Tibial nerve (tissue), 4 donors: Measurements from ENCODE around the gene LRRC72. TPM values are rescaled to one million over a fixed set of nuclear protein-coding genes. Genes with fewer than 3 reads are reported as not detected.

Source experiments
- DNase-seq, 2 donors: peaks; one replicate each; pipeline ENCODE4 v3.0.0-alpha.2; 2019; ENCODE audit warnings: low spot score in 2 of 2
- H3K27ac ChIP-seq, 4 donors: fragments of 200-600 bp; sonication (generic) in 3 of 4; one replicate each; pipeline ENCODE4 v1.5.1; 2017 to 2019; ENCODE audit warnings: mild to moderate bottlenecking in 1 of 4
- H3K27me3 ChIP-seq, 2 donors: fragments of 200-600 bp; sonication (generic) in 1 of 2; one replicate each; pipeline versions ENCODE4 v1.5.1 to v1.6.0; 2017 to 2019
- H3K36me3 ChIP-seq, 3 donors: fragments of 200-600 bp; sonication (generic); one replicate each; pipeline ENCODE4 v1.5.1; 2018 to 2019
- H3K4me1 ChIP-seq, 4 donors: fragments of 200-600 bp; sonication (generic) in 3 of 4; one replicate each; pipeline ENCODE4 v1.5.1; 2017 to 2019
- H3K4me3 ChIP-seq, 4 donors: fragments of 200-600 bp; sonication (generic) in 3 of 4; one replicate each; pipeline ENCODE4 v1.5.1; 2017 to 2019; ENCODE audit warnings: mild to moderate bottlenecking in 1 of 4, moderate library complexity in 1 of 4
- H3K9me3 ChIP-seq, 4 donors: fragments of 200-600 bp; sonication (generic) in 3 of 4; one replicate each; pipeline ENCODE4 v1.5.1; 2017 to 2019
- EP300 ChIP-seq, 2 donors: sonication (generic); formaldehyde crosslinking; IDR thresholded peaks; one replicate each; pipeline ENCODE4 v1.6.1; 2017; ENCODE audit warnings: antibody characterized with exemption in 2 of 2, mild to moderate bottlenecking in 1 of 2
- POLR2A ChIP-seq, 2 donors: fragments of 450-650 bp; IDR thresholded peaks; one replicate each; pipeline ENCODE4 v1.6.1; 2017; ENCODE audit warnings: antibody characterized with exemption in 2 of 2, mild to moderate bottlenecking in 2 of 2, moderate library complexity in 2 of 2
- WGBS, 2 donors: methylation state at CpG; one replicate each; pipeline ENCODE4 v1.1.5; 2018; 5-methylcytosine and 5-hydroxymethylcytosine counted together
- total RNA-seq, 4 donors: library from RNA; depleted of rRNA; stranded (reverse); fragments of >200 nt; gene quantifications; one replicate each; pipeline ENCODE4 v1.1.0, GENCODE V29; 2016
- TF ChIP-seq, protein P1 (sequence below), 5 experiments: fragments of 200-600 bp in 3 of 5; fragments of 450-650 bp in 2 of 5; sonication (generic) in 3 of 5; IDR thresholded peaks; one replicate each; pipeline ENCODE4 v1.5.1; 2016 to 2019; ENCODE audit warnings: antibody characterized with exemption in 5 of 5, mild to moderate bottlenecking in 3 of 5, moderate library complexity in 2 of 5

The LRRC72 gene
- total RNA-seq, 4 donors from 2014 or later: not detected

DNA sequence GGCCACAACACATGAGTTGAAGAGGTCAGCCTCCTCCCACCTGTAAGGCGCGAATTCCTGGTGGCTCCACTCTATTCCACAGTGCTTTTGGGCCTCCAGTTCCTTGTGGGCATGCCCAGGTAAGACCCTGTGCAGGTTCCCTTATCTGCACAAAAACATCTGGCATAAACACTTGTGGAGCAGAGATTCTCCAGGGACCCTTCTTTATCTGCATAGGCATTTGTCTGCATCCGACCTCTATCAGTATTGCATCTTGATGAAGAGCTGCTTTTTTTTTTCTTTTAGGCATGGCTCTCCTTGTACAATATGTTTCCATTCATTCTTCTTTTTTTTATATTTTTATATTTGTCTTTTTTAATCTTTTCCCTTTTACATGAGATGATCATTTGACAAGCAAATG, 60.5 kb downstream of the LRRC72 start:
- H3K27me3 ChIP-seq: no peaks in the 10 kb centered on the region
- peaks cover 0 to 5% (median 0%) of the 10 kb centered on the region in 4 donors for H3K4me1 ChIP-seq
- peaks cover 0 to 3% (median 0%) of the 10 kb centered on the region in 4 donors for H3K9me3 ChIP-seq
- 77 to 88% methylated on average over 3 of the region's 3 CpGs for WGBS, 2 donors
- TF ChIP-seq EP300 (IDR thresholded peaks at IDR 0.05): no peak
- TF ChIP-seq, protein P1, sequence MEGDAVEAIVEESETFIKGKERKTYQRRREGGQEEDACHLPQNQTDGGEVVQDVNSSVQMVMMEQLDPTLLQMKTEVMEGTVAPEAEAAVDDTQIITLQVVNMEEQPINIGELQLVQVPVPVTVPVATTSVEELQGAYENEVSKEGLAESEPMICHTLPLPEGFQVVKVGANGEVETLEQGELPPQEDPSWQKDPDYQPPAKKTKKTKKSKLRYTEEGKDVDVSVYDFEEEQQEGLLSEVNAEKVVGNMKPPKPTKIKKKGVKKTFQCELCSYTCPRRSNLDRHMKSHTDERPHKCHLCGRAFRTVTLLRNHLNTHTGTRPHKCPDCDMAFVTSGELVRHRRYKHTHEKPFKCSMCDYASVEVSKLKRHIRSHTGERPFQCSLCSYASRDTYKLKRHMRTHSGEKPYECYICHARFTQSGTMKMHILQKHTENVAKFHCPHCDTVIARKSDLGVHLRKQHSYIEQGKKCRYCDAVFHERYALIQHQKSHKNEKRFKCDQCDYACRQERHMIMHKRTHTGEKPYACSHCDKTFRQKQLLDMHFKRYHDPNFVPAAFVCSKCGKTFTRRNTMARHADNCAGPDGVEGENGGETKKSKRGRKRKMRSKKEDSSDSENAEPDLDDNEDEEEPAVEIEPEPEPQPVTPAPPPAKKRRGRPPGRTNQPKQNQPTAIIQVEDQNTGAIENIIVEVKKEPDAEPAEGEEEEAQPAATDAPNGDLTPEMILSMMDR (IDR thresholded peaks at IDR 0.05): no peak
- no peak for TF ChIP-seq POLR2A (IDR thresholded peaks at IDR 0.05)
- no peak overlapping the region for H3K4me3 ChIP-seq
- H3K36me3 ChIP-seq: no peaks in the 10 kb centered on the region
- no peak overlapping the region for H3K27ac ChIP-seq
- no peak for DNase-seq

DNA sequence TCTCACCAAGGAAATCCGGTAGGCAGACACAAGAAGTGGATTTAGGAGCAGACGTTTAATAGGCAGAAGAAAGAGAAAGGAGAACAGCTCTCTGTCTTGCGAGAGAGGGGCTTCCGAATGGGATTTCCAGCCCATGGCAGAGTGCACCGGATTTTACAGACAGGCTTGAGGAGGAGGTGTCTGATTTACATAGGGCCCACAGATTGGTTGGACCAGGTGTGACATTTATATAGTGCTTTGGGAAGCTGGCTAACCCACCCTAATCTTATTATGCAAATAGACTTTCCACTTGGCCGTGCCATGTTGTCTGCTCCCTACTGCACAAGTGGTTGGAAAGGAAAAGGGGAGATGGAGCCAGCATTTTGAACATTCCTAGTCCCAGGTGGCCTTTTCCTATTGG, 61.2 kb downstream of the LRRC72 start:
- Histone ChIP-seq H3K4me3 (no peak overlapping the region), H3K36me3 (no peaks in the 10 kb centered on the region), H3K4me1 (peaks cover 0 to 5% (median 0%) of the 10 kb centered on the region in 4 donors), H3K27ac (no peak overlapping the region), H3K27me3 (no peaks in the 10 kb centered on the region), H3K9me3 (peaks cover 0 to 3% (median 0%) of the 10 kb centered on the region in 4 donors)
- no peak for DNase-seq
- WGBS, 2 donors: 53 to 64% methylated on average over 6 of the region's 6 CpGs
- TF ChIP-seq EP300 (IDR thresholded peaks at IDR 0.05): no peak
- TF ChIP-seq, protein P1 (IDR thresholded peaks at IDR 0.05): no peak
- TF ChIP-seq POLR2A (IDR thresholded peaks at IDR 0.05): no peak

DNA sequence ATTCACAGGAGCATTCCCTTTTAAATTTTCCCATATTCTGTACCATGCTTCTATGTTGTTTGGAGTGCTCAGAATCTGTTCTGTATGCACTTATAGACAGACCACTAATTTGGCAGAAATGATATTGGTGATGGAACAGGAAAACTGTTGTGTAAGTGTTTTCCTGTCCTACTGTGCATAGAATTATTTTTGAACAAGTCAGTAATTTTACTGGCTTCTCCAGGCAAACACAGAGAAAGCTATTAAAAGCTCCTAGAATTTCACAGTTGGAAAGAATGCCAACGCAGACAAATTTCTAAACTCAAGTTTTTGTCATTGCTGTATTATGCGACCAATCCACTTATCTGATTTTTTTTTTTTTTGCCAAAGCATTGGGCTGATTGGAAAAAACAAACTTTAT, 63.3 kb downstream of the LRRC72 start:
- no peak for TF ChIP-seq POLR2A (IDR thresholded peaks at IDR 0.05)
- TF ChIP-seq EP300 (IDR thresholded peaks at IDR 0.05): no peak
- TF ChIP-seq, protein P1 (IDR thresholded peaks at IDR 0.05): no peak
- Histone ChIP-seq H3K36me3 (no peaks in the 10 kb centered on the region), H3K4me1 (peaks cover 0 to 5% (median 0%) of the 10 kb centered on the region in 4 donors), H3K9me3 (peaks cover 0 to 3% (median 0%) of the 10 kb centered on the region in 4 donors), H3K27me3 (no peaks in the 10 kb centered on the region), H3K27ac (no peak overlapping the region), H3K4me3 (no peak overlapping the region)
- DNase-seq: no peak
- WGBS, 2 donors: 45 to 53% methylated on average over 2 of the region's 2 CpGs

DNA sequence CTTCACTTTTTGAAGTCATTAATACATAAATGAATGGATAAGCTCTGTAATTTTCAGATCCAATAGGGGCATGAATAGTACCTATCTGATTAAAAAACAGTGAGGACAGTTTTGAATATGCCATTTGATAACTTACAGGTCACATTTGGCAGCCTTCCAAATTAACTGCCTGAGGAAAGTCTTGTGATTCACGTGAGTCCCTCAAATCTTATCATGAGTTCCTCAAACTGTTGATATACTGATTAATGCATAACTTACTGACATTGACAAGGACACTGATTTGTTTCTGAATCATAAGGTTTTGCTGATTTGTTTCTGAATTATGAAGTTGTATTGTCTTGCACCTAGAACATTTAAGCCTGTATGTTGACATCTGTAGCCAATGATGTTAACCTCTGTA, 63.8 kb downstream of the LRRC72 start:
- Histone ChIP-seq H3K4me3 (no peak overlapping the region), H3K9me3 (peaks cover 0 to 2% (median 0%) of the 10 kb centered on the region in 4 donors), H3K4me1 (peaks cover 0 to 5% (median 0%) of the 10 kb centered on the region in 4 donors), H3K27me3 (no peaks in the 10 kb centered on the region), H3K27ac (no peak overlapping the region), H3K36me3 (no peaks in the 10 kb centered on the region)
- WGBS, 2 donors: 57 to 65% methylated on average over 1 of the region's 1 CpG
- no peak for DNase-seq
- TF ChIP-seq EP300 (IDR thresholded peaks at IDR 0.05) (no peak), POLR2A (IDR thresholded peaks at IDR 0.05) (no peak)
- TF ChIP-seq, protein P1 (IDR thresholded peaks at IDR 0.05): no peak

DNA sequence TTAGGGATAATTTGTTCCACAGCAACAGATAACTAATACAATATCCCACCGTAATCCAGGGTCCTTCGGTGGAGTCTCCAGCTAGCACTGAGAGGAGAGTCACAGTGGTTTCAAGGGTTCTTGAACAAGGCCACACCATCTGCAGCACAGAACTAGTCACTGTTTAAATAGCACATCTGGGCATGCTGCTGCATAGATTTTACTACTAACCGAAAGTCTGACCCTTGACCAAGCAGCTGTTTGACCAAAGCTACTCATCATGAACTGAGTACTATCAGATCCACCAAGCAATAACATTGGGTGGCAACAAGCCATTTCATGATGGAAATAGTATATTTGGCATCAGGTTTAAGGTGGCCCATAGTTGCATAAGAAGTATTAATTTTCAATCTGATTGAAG, 65.8 kb downstream of the LRRC72 start:
- no peaks in the 10 kb centered on the region for H3K27me3 ChIP-seq
- WGBS, 2 donors: 49 to 56% methylated on average over 3 of the region's 3 CpGs
- H3K36me3 ChIP-seq: peaks cover 0 to 4% (median 0%) of the 10 kb centered on the region in 3 donors
- TF ChIP-seq, protein P1 (IDR thresholded peaks at IDR 0.05): no peak
- TF ChIP-seq EP300 (IDR thresholded peaks at IDR 0.05): no peak
- TF ChIP-seq POLR2A (IDR thresholded peaks at IDR 0.05): no peak
- H3K27ac ChIP-seq: no peak overlapping the region
- no peaks in the 10 kb centered on the region for H3K9me3 ChIP-seq
- peaks cover 0 to 5% (median 0%) of the 10 kb centered on the region in 4 donors for H3K4me1 ChIP-seq
- DNase-seq: no peak
- H3K4me3 ChIP-seq: no peak overlapping the region
